ENCODE data around the gene PHF19. TPM values are rescaled to one million over a fixed set of nuclear protein-coding genes. Genes with fewer than 3 reads are reported as not detected.

Gene PHF19
- total RNA-seq, 2 experiments from 2014 or later = 210 to 216 TPM

GRCh38 chr9:120878188-120879130 is 1.5 kb upstream of the PHF19 start:
- TF ChIP-seq CTCF (IDR thresholded peaks at IDR 0.05) = no peak
- CTCF ChIA-PET = interaction anchor here (1.0 to 4.4 kb wide), 2 partner anchors 9 to 11 kb away, joined by 3 to 30 read pairs; no protein-coding TSS in a partner anchor
- Mint-ChIP-seq H3K27me3 (no peaks in the 10 kb centered on the region), H3K4me3 (peak overlapping the region; percentile 83), H3K9me3 (no peaks in the 10 kb centered on the region), H3K4me1 (ENCODE audit: low read depth) (peaks cover 76% of the 10 kb centered on the region), H3K27ac (peak overlapping the region; percentile 94), H3K36me3 (ENCODE audit: low read depth) (peaks cover 44% of the 10 kb centered on the region)
- ATAC-seq (peak; percentile 35), DNase-seq (peak; percentile 72)
- POLR2A ChIA-PET = interaction anchor here (0.6 to 67.1 kb wide), 5 partner anchors 10 to 85 kb away, joined by 3 to 2439 read pairs (median 3); partner anchors contain the start of genes FBXW2 and TRAF1
- intact Hi-C loops (cut with micrococcal nuclease) = loop anchor here (5.0 kb wide), 2 partner anchors 49 to 121 kb away; partner anchors contain the start of gene TRAF1

- ATAC-seq (peak; percentile 25), DNase-seq (peak; percentile 86)
- H3K9me3 Mint-ChIP-seq = no peaks in the 10 kb centered on the region
- H3K27ac Mint-ChIP-seq = peak overlapping the region; percentile 94
- H3K4me1 Mint-ChIP-seq (ENCODE audit: low read depth) = peaks cover 77% of the 10 kb centered on the region
- intact Hi-C loops (cut with micrococcal nuclease) = loop anchor here (2.0 to 5.0 kb wide), 3 partner anchors 15 to 120 kb away; partner anchors contain the start of gene TRAF1
- no peaks in the 10 kb centered on the region for H3K27me3 Mint-ChIP-seq
- CTCF ChIA-PET = interaction anchor here (0.6 to 4.4 kb wide), 4 partner anchors 8 to 54 kb away, joined by 3 to 30 read pairs (median 3); no protein-coding TSS in a partner anchor
- H3K4me3 Mint-ChIP-seq = peak overlapping the region; percentile 83
- no peak for TF ChIP-seq CTCF (IDR thresholded peaks at IDR 0.05)
- POLR2A ChIA-PET = interaction anchor here (1.1 to 67.1 kb wide), 4 partner anchors 14 to 84 kb away, joined by 3 to 2439 read pairs (median 10); partner anchors contain the start of genes FBXW2 and TRAF1
- peaks cover 53% of the 10 kb centered on the region for H3K36me3 Mint-ChIP-seq (ENCODE audit: low read depth)
These were observed 467 bp upstream of the PHF19 start for GRCh38 chr9:120877276-120878034.

GRCh38 chr9:120875954-120876841 is 790 bp downstream of the PHF19 start:
- CTCF ChIA-PET = interaction anchor here (1.5 kb wide), 1 partner anchor 55 kb away, joined by 3 read pairs; no protein-coding TSS in a partner anchor
- Mint-ChIP-seq H3K36me3 (ENCODE audit: low read depth) (peaks cover 61% of the 10 kb centered on the region), H3K27ac (peak overlapping the region; percentile 93), H3K4me3 (peak overlapping the region; percentile 91), H3K4me1 (ENCODE audit: low read depth) (peaks cover 75% of the 10 kb centered on the region), H3K27me3 (no peaks in the 10 kb centered on the region), H3K9me3 (no peaks in the 10 kb centered on the region)
- intact Hi-C loops (cut with micrococcal nuclease) = loop anchor here (2.0 to 5.0 kb wide), 3 partner anchors 17 to 119 kb away; partner anchors contain the start of gene TRAF1
- ATAC-seq (peak; percentile 62), DNase-seq (peak; percentile 96)
- no peak for TF ChIP-seq CTCF (IDR thresholded peaks at IDR 0.05)
- POLR2A ChIA-PET = interaction anchor here (0.8 to 67.1 kb wide), 9 partner anchors 11 to 83 kb away, joined by 3 to 2439 read pairs (median 6); partner anchors contain the start of genes FBXW2, PSMD5 and TRAF1

- peak overlapping the region; percentile 92 for H3K27ac Mint-ChIP-seq
- H3K4me1 Mint-ChIP-seq (ENCODE audit: low read depth) = peaks cover 74% of the 10 kb centered on the region
- peak overlapping the region; percentile 91 for H3K4me3 Mint-ChIP-seq
- ChIA-PET CTCF (no interaction called here), POLR2A (interaction anchor here (1.1 to 67.1 kb wide), 6 partner anchors 15 to 37 kb away, joined by 4 to 2439 read pairs (median 6); partner anchors contain the start of genes PSMD5 and TRAF1)
- no peaks in the 10 kb centered on the region for H3K9me3 Mint-ChIP-seq
- H3K36me3 Mint-ChIP-seq (ENCODE audit: low read depth) = peaks cover 66% of the 10 kb centered on the region
- ATAC-seq (peak; percentile 1), DNase-seq (no peak)
- intact Hi-C loops (cut with micrococcal nuclease) = loop anchor here (5.0 kb wide), 2 partner anchors 52 to 118 kb away; partner anchors contain the start of gene TRAF1
- no peaks in the 10 kb centered on the region for H3K27me3 Mint-ChIP-seq
- no peak for TF ChIP-seq CTCF (IDR thresholded peaks at IDR 0.05)
These were observed 1.4 kb downstream of the PHF19 start for GRCh38 chr9:120875643-120875953.

Measured in activated CD8-positive, alpha-beta T cell treated with anti-CD3 and anti-CD28 coated beads for 36 hours (primary cell).